Activated T-helper 17 cell treated with anti-CD3 and anti-CD28 coated beads, Interleukin-2, amount 50 U/mL, for 72 hours (primary cell): Measurements from ENCODE around the gene PSME2. TPM values are rescaled to one million over a fixed set of nuclear protein-coding genes. Genes with fewer than 3 reads are reported as not detected.
"Not testable (repeated sequence)": the region's sequence is repeated elsewhere in the genome, so short reads cannot be mapped to it uniquely, and the experiment has no call there.

Experiments
- ATAC-seq: fragments of 150-1000 bp; cut with Tn5 transposase; replicated peaks from 2 replicates; pipeline ENCODE4 v1.10.0; 2021; ENCODE audit warnings: mild to moderate bottlenecking, moderate library complexity
- H3K27ac Mint-ChIP-seq: one replicate; pipeline ENCODE4 v1.8.0; 2022; ENCODE audit warnings: mixed read lengths
- H3K27me3 Mint-ChIP-seq: one replicate; pipeline ENCODE4 v1.8.0; 2022; ENCODE audit warnings: mixed read lengths
- H3K36me3 Mint-ChIP-seq: one replicate; pipeline ENCODE4 v1.8.0; 2022; ENCODE audit warnings: low read depth, mild to moderate bottlenecking, mixed read lengths
- H3K4me1 Mint-ChIP-seq: one replicate; pipeline ENCODE4 v1.8.0; 2022; ENCODE audit warnings: mixed read lengths
- H3K4me3 Mint-ChIP-seq: one replicate; pipeline ENCODE4 v1.8.0; 2022; ENCODE audit warnings: mild to moderate bottlenecking, mixed read lengths
- H3K9me3 Mint-ChIP-seq: one replicate; pipeline ENCODE4 v1.8.0; 2022; ENCODE audit warnings: mixed read lengths
- total RNA-seq, 2 donors: library from RNA; stranded (reverse); gene quantifications; one replicate each; pipeline ENCODE4 v1.2.3, GENCODE V29; 2022

PSME2 gene
- total RNA-seq, 2 donors from 2014 or later, result 339 to 489 TPM

DNA sequence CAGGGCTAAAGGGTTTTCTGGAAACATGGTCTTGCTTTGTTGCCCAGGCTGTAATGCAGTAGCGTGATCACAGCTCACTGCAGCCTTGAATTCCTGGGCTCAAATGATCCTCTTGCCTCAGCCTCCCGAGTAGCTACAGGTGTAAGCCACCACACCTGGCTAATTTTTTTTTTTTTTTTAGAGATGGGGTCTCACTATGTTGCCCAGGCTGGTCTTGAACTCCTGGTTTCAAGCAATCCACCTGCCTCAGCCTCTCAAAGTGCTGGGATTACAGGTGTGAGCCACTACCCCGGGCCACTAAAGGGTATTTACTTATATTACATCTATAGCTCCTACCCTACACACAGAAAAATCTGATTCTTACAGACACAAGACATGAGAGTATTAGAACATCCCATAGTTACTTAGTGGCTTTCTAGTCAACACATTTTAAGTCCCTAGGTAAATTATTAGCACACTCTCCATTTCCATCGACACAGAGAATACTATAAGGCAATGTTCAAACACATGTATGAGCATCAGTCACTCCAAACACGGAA lies 38.0 kb downstream of the PSME2 start:
- H3K27ac Mint-ChIP-seq, result peak overlapping the region; percentile 93
- H3K9me3 Mint-ChIP-seq, result no peaks in the 10 kb centered on the region
- ATAC-seq, result no peak

DNA sequence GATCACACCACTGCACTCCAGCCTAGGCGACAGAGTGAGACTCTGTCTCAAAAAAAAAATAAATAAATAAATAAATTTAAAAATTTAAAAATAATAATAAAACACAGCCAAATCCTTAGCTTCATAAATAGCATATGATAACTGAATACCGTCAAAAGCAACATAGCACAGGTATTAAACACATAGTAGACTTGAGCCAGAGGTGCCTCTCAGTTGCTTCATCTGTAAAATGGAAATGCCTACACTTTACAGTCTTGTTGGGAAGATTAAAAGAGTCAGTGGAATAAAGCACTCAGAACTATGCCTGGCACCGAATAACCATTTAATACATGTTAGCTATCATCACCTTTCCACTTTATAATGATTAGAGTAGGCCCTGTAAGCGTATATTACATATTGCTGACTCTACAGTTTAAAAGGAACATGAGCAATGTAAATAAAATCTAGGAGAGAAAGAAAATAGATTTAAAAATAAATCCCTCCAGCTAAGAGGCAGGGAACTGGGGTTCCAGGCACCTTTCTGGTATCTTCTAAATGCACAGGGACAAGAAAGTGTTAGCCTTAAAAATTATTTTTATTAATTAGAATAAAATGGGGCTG lies 39.6 kb downstream of the PSME2 start:
- Mint-ChIP-seq H3K9me3 (no peaks in the 10 kb centered on the region), H3K27ac (no peak overlapping the region), H3K36me3 (peaks cover 27% of the 10 kb centered on the region), H3K27me3 (no peaks in the 10 kb centered on the region), H3K4me3 (no peak overlapping the region), H3K4me1 (no peaks in the 10 kb centered on the region)
- no peak for ATAC-seq

More for the DNA sequence above, 38.0 kb downstream of the PSME2 start:
- H3K4me1 Mint-ChIP-seq, result no peaks in the 10 kb centered on the region
- peaks cover 15% of the 10 kb centered on the region for H3K36me3 Mint-ChIP-seq
- peak overlapping the region; percentile 75 for H3K4me3 Mint-ChIP-seq
- H3K27me3 Mint-ChIP-seq, result no peaks in the 10 kb centered on the region

DNA sequence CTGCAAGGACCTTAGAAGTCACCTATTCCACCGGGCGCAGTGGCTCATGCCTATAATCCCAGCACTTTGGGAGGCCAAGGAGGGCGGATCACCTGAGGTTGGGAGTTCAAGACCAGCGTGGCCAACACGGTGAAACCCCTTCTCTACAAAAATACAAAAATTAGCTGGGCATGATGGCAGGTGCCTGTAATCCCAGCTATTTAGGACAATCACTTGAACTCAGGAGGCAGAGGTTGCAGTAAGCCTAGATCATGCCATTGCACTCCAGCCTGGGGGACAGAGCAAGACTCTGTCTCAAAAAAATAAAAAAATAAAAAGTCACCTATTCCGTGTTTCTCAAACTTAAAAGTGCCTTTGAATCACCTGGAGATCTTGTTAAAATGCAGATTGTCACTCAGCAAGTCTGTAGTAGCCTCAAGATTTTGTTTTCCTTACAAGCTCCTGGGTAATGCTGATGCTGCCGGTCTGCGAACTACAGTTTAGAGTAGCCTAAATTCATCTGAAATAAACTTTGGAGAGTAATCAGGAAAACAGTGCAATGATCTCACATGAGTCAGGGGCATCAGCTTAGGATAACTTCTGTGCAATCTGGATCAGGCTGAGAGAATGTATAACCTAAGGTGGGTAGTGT lies 40.7 kb downstream of the PSME2 start:
- H3K9me3 Mint-ChIP-seq, ATAC-seq, H3K4me1 Mint-ChIP-seq, H3K27me3 Mint-ChIP-seq, H3K4me3 Mint-ChIP-seq: not testable (repeated sequence)
- H3K27ac Mint-ChIP-seq, result peak overlapping the region; percentile 28
- H3K36me3 Mint-ChIP-seq, result peaks cover 35% of the 10 kb centered on the region

DNA sequence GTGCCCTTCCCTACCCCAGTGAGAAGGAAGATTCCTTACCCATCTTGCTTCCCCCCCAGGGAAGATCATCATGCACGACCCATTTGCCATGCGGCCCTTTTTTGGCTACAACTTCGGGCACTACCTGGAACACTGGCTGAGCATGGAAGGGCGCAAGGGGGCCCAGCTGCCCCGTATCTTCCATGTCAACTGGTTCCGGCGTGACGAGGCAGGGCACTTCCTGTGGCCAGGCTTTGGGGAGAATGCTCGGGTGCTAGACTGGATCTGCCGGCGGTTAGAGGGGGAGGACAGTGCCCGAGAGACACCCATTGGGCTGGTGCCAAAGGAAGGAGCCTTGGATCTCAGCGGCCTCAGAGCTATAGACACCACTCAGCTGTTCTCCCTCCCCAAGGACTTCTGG lies 43.0 kb downstream of the PSME2 start:
- ATAC-seq, result no peak
- Mint-ChIP-seq H3K36me3 (peaks cover 52% of the 10 kb centered on the region), H3K27ac (no peak overlapping the region), H3K4me1 (no peaks in the 10 kb centered on the region), H3K9me3 (no peaks in the 10 kb centered on the region), H3K4me3 (no peak overlapping the region), H3K27me3 (no peaks in the 10 kb centered on the region)

DNA sequence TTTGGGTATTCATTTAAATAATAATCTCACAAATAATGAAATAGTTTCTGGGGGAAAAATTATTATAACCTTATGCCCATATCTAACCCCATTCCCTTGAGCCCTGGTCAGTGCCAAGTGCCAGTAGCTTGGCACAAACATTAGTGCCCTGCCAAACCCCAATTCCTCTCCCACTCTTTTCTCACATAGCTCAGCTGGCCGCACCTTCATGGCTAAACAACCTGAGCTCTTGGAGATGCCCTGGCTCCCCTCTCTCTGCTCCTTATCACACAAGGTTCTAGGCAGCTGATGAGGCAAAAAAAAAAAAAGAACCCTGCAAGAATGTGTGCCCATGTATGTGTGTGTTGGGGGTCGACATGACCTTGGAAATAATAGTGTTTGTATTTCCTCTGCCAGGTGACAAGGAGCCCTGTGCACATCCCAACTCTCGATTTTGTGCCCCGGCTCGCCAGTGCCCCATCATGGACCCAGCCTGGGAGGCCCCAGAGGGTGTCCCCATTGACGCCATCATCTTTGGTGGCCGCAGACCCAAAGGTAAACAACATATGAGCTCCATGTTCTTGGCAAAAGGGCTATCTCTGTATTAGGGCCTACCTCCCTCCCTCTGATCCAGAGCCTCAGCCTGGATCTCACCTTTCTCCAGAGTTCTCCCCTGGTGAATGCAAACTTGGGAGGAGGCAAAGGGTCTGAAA lies 43.9 kb downstream of the PSME2 start:
- Mint-ChIP-seq H3K36me3 (peaks cover 60% of the 10 kb centered on the region), H3K27me3 (no peaks in the 10 kb centered on the region), H3K4me1 (no peaks in the 10 kb centered on the region), H3K4me3 (no peak overlapping the region), H3K27ac (no peak overlapping the region), H3K9me3 (no peaks in the 10 kb centered on the region)
- ATAC-seq, result no peak

DNA sequence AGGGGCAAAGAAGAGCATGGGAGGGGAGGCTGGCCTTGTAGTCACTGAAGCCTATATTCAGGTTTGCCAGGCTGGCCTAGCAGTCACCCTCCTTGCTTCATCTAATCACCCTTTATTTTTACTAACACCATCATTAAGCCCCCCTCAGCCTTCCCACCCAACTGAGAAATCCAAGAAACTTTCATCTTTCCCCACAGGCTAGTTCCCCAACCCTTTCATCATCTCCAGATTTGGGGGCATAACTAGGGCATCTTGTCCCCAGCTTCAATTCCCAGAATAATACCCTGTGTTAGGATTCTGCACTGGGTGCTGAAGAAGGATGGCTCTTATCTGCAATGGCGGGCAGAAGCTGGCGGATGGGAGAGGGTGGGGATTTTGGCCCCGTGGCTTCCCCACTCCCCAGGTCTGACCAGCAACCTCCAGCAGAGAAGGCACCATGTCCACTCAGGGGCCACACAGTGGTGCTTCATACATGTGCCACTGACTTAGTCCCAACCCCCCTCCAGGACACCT lies 45.4 kb downstream of the PSME2 start:
- H3K27me3 Mint-ChIP-seq, result no peaks in the 10 kb centered on the region
- no peak overlapping the region for H3K4me3 Mint-ChIP-seq
- peaks cover 70% of the 10 kb centered on the region for H3K36me3 Mint-ChIP-seq
- peak overlapping the region; percentile 46 for H3K27ac Mint-ChIP-seq
- no peak for ATAC-seq
- H3K4me1 Mint-ChIP-seq, result no peaks in the 10 kb centered on the region
- H3K9me3 Mint-ChIP-seq, result no peaks in the 10 kb centered on the region

DNA sequence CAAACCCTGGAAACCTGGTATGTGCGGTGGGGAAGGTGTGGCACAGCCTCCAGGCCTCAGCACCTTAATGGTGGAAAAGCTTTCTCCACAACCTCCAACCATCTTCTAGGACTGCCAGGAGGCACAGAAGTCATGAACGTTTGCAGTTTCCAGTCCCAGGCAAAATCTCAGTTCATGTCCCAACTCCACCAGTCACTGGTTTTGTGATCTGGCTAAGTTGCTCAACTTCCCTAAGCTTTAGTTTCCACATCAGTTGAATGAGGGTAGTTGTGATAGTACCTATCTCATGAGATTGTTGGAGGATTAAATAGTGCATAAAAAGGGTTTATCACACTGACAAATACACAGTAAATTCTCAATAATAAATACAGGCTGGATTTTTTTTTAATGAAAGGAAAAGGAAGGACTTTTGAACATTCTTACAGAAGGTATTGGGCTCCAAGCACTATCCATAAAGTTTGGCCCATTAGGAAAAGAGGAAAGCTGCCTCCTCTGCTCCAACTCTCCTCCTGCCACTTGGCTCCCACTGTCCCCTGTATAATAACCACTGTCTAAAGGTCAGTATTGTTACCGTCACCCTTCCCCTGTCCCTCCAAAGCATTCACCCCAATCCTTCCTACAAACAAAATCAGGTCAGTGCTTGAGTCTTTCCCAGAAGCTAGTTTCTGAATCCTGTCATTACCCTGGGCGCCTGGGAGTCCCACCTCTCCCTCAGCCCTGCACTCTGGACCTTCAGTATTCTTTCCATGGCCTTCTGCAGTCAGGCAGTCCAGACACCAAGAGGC lies 46.0 kb downstream of the PSME2 start:
- Mint-ChIP-seq H3K27ac (peak overlapping the region; percentile 46), H3K27me3 (no peaks in the 10 kb centered on the region), H3K4me1 (peaks cover 5% of the 10 kb centered on the region), H3K4me3 (no peak overlapping the region), H3K9me3 (no peaks in the 10 kb centered on the region), H3K36me3 (peaks cover 75% of the 10 kb centered on the region)
- no peak for ATAC-seq

DNA sequence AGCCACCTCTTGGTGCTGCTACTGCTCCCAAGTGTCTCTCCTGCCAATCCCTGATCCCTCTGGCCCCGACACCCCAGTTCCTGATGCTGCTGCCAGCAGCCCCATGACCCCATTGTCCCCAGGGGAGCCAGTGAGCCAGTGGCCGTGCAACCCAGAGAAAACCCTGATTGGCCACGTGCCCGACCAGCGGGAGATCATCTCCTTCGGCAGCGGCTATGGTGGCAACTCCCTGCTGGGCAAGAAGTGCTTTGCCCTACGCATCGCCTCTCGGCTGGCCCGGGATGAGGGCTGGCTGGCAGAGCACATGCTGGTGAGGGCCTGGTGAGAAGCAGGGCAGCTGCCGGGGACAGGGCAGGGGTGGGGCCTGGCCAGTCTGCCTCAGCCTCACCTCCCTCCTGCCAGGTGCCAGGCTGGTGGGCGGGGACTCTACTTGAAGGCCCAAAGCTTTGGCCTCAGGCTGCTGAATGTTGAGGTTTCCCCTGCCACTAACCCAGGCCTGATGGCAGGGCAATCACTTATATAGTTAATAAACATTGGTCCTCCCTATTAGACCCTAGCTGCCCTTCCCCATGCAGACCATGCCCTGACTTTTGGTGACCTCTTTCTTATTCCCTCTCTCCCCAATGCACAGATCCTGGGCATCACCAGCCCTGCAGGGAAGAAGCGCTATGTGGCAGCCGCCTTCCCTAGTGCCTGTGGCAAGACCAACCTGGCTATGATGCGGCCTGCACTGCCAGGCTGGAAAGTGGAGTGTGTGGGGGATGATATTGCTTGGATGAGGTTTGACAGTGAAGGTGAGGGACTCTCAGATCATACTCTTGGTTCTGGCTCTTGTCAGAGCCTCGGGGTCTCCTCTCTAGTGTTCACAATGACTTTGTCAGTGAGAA lies 47.2 kb downstream of the PSME2 start:
- ATAC-seq, result no peak
- Mint-ChIP-seq H3K27ac (no peak overlapping the region), H3K36me3 (peaks cover 77% of the 10 kb centered on the region), H3K4me1 (peaks cover 6% of the 10 kb centered on the region), H3K9me3 (no peaks in the 10 kb centered on the region), H3K4me3 (no peak overlapping the region), H3K27me3 (no peaks in the 10 kb centered on the region)

DNA sequence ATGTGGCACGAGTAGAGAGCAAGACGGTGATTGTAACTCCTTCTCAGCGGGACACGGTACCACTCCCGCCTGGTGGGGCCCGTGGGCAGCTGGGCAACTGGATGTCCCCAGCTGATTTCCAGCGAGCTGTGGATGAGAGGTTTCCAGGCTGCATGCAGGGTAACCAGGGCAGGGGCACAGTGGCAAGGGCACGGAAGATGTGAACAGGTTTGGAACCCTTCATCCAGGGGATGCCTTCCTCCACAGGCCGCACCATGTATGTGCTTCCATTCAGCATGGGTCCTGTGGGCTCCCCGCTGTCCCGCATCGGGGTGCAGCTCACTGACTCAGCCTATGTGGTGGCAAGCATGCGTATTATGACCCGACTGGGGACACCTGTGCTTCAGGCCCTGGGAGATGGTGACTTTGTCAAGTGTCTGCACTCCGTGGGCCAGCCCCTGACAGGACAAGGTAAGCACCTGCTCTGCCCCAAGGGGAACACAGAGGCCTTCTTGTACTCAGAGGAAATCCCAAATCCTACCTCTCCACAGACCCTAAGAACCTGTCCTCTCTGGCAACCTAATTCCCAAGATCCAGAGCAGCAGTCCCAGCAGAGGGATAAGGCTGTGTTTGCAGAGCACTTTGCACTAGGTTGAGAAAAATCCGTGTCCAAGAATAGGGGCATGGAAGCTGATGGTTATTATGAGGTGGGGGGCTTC lies 48.0 kb downstream of the PSME2 start:
- Mint-ChIP-seq H3K27me3 (no peaks in the 10 kb centered on the region), H3K4me1 (peaks cover 9% of the 10 kb centered on the region), H3K36me3 (peaks cover 69% of the 10 kb centered on the region), H3K9me3 (no peaks in the 10 kb centered on the region), H3K4me3 (no peak overlapping the region), H3K27ac (no peak overlapping the region)
- no peak for ATAC-seq

DNA sequence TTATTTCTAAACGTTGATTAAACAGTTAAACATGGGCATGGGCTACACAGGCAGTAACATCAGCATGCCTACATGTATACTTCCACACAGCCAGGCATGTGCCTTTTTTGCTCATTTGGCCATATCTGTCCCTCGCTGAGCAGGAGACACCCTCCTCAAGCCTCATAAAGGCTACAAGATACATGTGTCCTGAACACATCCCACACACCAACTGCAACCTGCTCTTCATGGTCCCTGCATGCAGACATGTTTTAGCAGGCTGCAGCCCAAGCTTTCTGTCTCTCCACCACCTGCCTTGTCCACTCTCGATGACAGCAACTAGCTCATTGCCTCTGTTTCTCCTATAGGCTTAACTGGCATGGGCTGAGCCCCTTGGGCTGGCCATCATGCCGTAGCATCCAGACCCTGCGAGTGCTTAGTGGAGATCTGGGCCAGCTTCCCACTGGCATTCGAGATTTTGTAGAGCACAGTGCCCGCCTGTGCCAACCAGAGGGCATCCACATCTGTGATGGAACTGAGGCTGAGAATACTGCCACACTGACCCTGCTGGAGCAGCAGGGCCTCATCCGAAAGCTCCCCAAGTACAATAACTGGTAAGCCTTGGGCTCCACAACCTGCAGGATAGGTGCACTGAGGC lies 49.7 kb downstream of the PSME2 start:
- no peaks in the 10 kb centered on the region for H3K9me3 Mint-ChIP-seq
- H3K4me3 Mint-ChIP-seq, result peak overlapping the region; percentile 43
- H3K4me1 Mint-ChIP-seq, result peaks cover 14% of the 10 kb centered on the region
- peak overlapping the region; percentile 26 for H3K27ac Mint-ChIP-seq
- no peaks in the 10 kb centered on the region for H3K27me3 Mint-ChIP-seq
- peaks cover 57% of the 10 kb centered on the region for H3K36me3 Mint-ChIP-seq
- no peak for ATAC-seq

DNA sequence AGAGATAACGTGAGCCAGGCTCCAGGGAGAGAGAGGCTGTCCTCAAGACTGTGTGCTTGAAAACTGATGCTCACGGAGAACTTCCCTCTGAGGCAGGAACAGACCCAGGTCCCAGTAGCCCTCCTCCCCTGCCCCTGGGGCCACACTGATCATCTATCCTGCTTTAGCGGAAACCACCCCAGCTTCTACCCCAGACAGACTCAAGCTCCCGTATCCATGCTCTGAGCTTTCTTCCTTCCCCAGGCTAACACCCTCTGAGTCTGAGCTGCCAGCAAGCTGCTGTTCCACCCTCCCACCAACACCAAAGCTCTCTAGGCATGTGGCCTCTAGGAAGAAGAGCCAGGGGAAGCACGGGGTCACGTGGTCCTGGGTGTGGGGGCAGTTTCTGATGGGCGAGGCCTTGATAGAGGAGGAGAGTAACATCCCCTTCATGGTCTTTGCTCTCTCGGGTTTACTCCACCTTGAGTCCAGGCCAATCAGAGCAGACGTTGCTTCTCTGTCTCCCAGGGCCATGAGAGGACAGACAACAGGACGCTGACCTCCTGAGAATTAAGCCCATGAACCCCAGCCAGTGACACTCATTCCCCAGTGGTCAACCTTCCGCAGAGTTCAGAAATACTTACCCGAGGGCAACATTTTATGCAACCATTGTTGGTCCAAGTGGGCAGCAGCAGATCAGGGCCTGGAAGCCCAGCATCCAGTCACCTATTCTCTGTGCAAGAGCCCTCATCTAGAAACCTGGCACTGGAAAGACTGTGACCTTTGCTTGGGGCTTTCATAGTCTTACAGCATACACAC lies 50.9 kb downstream of the PSME2 start:
- ATAC-seq, result peak; percentile 68
- Mint-ChIP-seq H3K27ac (peak overlapping the region; percentile 97), H3K36me3 (peaks cover 47% of the 10 kb centered on the region), H3K4me3 (peak overlapping the region; percentile 92), H3K27me3 (no peaks in the 10 kb centered on the region), H3K9me3 (no peaks in the 10 kb centered on the region), H3K4me1 (peaks cover 17% of the 10 kb centered on the region)

DNA sequence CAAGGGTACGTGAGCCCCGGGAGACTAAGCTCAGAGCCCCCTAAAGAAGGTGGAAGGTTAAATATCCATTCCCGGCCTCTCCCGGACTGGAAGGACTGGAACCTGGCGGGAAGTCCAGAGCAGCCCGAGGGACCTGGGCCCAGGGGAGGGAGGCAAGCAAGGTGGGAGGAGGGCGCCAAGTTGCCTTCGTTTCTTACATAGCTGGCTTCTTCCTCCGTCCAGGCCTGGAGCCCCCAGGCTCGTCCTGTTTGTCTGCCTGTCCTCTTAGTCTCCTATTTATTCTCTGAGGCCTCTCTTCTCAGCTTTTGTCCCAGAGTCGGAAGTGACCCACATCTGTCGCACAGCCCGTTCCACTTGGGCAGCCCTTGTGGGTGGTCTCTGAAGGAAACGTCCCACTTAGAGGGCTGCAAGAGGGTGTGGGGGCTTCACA lies 51.6 kb downstream of the PSME2 start:
- Mint-ChIP-seq H3K27me3 (no peaks in the 10 kb centered on the region), H3K9me3 (no peaks in the 10 kb centered on the region), H3K27ac (peak overlapping the region; percentile 97), H3K4me1 (peaks cover 19% of the 10 kb centered on the region), H3K4me3 (peak overlapping the region; percentile 92), H3K36me3 (peaks cover 40% of the 10 kb centered on the region)
- ATAC-seq, result peak; percentile 4
